Measurements from ENCODE around the gene NOTCH3.
A peak's percentile ranks its signal among the peaks of the same experiment; 100 is the strongest.

NOTCH3 gene

DNA sequence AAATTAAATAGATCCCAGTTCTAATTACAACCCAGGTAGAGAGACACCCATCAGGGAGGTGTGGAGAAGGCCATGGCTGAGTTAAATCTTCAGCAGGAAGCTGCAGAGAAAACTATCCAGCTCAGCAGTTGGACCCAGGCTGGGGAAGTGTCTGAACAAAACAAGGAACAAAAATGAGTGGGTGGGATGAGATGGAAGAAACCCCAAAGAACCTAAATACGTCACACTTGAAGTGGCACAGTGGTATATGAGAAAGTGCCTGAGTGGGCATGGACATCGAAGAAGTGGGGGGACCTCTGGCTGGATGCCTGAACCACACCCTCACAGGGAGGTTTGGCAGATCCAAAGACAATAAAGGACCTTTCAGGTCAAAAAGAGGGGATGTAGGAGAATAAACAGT lies 35.0 kb upstream of the NOTCH3 start:
- no peak for DNase-seq (ENCODE audit: low read depth)

DNA sequence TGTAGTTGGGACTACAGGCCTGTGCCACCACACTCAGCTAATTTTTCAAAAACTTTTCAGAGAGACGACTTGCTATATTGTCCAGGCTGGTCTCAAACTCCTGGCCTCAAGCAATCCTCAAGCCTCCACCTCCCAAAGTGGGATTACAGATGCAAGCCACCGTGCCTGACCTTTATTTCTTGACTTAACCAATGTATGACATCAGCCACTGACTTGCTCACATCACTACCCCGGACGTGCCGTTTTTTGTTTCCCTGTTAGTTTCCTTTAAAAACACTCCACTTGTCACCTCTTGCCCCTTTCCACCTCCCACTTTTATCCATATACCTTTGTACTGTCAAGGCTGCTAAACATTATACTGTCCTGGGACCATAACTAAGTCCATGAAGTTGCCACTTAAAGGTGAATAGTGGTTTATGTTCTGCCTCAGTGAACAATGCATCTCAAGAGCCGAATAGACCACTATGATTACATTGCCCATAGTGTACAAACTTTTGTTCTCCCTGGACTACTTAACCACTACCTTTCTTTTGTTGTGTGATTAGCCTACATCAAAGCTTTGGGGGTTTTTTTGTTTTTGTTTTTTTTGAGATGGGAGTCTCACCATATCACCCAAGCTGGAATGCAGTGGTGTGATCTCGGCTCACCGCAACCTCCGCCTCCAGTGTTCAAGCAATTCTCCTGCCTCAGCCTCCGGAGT lies 33.8 kb upstream of the NOTCH3 start:
- DNase-seq (ENCODE audit: low read depth), result no peak

DNA sequence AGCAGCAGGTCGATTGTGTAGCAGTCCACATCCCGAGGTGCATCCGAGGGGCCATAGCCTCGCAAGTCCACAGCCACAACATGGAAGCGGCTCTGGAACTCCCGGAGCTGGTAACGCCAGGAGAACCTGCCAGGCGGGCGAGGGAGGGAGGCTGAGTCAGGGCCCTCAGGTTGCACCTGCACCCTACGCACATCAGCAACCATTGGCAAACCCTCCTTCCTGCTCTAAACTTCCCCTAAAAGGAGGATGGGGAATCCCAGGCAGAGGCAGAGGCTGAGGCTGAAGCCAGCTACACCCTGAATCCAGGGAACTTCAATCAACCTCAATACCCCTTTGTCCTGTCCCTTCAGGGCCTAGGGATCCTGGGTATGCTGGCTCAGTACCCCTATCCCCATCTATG lies 30.5 kb upstream of the NOTCH3 start:
- no peak for DNase-seq (ENCODE audit: low read depth)

DNA sequence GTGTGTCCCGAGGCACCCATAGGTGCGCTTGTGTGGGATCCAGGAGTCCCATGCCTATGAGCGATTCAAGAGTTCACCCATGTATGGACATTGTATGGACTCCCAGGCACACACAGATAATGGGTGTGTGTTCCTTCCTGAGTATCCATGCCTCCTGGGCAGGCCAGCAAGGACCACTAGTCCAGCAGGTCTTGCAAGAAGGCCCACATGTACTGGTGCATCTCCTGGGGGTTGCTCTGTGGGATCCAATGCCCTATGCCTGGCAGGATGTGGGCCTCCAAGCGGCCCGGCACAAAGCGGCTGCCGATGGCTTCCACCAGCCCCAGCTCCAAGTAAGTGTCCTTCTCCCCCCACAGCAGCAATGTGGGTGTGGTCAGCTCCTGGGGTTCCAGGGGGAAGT lies 26.5 kb upstream of the NOTCH3 start:
- DNase-seq (ENCODE audit: low read depth), result no peak

DNA sequence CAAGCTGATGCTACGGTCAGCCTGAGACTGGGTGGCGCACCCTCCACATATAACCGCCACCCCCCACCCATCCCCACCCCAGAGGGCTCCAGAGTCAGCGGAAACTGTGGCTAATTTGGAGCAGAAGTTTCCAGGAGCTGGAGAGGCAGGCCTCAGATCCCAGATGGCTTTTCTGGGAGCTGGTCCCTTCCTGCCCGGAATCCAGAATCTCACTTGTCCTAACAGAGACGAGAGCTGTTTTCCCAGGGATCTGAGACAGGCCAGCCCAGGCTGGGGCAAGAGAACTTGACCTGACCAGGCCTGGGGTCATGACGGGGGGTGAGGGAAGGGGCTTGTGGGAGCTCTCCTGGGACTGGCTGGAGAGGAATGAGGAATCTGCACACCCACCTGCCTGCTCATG lies 25.0 kb upstream of the NOTCH3 start:
- DNase-seq (ENCODE audit: low read depth), result no peak

DNA sequence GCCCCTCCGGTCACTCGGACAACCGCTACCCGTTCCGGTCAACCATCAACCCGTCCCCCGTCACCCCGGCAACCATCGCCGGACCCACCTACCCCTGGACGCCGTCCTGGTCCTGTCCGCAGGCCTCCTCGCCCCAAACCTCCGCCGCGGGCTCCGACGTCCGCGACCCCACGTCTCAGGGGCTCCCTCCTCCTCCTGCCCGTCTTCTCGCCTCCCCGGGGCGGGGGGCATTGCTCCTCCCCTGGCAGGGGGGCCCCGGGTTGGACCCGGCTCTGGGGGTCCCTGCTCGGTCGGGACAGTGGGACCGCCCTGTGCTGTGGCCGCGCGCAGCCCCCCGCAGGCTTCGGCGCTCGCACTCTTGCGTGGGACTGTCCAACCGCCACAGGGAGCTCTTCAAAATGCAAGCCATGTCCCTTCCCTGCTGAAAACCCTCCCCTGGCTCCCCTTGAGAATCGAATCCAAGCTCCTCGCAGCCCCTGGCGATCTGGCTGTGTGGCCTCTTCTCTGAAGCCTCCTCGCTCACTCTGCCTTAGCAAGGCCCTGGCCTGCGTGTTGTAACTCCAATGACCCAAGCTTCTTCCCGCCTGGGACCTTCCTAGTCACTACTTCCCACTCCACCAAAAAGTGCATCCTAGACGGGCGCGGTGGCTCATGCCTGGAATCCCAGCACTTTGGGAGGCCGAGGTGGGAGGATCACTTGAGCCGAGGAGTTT lies 23.0 kb upstream of the NOTCH3 start:
- DNase-seq (ENCODE audit: low read depth), result no peak

DNA sequence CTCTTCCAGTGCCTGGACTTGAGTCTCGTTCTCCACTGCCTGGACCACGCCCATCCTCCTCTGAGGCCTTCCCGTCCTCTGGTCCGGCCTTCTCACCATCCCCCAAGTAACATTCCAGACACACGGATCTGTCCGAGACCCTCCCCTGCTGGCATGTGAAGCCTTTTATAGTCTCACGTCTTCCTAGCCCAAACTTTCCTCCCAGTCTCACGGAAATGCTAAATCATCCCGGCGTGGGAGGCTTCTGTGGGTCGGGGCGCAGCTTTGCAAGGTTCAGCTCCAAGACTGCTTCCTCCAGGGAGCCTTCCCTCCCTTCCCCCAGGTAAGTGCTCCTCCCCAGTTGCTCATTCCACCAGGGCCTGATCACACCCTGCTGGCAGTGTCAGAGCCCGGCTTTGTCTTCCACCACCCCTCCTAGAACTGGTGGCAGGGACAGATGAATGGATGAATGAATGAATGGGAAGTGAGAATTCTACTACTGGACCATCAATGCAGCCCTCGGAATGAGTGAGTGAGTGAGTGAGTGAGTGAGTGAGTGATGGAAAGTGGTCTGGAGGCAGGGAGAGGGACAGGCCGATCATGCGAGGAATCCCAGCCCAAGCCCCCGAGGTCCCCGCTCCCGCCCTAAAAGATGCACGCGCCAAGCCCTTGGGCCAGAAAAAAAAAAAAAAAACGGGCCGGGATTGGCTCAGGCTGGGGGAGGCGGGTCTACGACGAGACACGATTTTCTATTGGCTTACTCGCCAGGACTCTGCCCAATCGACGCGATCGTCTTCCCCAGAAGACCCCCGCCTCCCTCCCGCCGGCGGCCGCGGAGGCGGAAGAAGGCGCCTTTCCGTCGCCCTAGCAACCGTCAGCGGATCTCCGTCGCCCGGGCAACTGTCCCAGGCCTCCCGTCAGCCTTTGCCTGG lies 22.2 kb upstream of the NOTCH3 start:
- DNase-seq (ENCODE audit: low read depth), result peak; percentile 46

DNA sequence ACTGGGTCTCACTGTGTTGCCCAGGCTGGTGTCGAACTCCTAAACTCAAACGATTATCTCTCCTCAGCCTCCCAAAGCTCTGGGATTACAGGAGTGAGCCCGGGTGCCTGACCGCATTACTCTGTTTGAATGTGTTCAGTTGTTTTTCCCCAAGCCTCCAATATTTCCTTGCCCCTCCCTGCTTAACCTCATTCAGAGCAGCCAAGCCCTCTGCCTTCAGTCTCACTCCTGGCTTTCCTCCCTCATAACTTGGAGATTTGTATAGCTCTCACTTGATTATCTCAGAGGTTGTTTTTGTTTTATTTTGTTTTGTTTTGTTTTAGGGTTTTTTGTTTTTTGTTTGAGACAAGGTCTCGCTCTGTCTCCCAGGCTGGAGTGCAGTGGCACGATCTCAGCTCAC lies 20.0 kb upstream of the NOTCH3 start:
- DNase-seq (ENCODE audit: low read depth), result no peak

DNA sequence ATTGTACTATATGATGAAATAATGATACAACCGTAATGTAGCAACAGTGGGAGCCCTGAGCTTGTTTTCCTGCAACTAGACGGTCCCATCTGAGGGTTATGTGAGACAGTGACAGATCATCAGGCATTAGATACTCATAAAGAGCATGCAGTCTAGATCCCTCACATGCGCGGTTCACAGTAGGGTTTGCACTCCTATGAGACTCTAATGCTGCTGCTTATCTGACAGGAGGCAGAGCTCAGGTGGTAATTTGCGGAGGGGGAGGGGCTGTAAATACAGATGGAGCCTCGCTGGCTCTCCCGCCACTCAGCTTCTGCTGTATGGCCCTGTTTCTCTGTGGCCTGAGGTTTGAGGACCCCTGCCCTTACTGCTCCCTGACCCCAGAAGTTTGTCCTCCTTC lies 17.7 kb upstream of the NOTCH3 start:
- no peak for DNase-seq (ENCODE audit: low read depth)

DNA sequence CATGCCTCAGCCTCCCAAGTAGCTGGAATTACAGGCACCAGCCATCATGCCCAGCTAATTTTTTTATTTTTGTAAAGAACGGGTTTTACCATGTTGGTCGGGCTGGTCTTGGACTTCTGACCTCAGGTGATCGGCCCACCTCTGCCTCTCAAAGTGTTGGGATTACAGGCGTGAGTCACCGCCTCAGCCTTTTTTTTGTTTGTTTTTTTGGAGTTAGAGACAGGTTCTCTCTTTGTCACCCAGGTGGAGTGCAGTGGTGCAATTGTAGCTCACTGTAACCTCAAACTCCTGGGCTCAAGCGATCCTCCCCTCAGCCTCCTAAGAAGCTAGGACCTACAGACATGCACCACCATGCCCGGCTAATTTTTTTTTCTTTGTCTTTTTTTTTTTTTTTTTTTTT lies 15.6 kb upstream of the NOTCH3 start:
- no peak for DNase-seq (ENCODE audit: low read depth)

DNA sequence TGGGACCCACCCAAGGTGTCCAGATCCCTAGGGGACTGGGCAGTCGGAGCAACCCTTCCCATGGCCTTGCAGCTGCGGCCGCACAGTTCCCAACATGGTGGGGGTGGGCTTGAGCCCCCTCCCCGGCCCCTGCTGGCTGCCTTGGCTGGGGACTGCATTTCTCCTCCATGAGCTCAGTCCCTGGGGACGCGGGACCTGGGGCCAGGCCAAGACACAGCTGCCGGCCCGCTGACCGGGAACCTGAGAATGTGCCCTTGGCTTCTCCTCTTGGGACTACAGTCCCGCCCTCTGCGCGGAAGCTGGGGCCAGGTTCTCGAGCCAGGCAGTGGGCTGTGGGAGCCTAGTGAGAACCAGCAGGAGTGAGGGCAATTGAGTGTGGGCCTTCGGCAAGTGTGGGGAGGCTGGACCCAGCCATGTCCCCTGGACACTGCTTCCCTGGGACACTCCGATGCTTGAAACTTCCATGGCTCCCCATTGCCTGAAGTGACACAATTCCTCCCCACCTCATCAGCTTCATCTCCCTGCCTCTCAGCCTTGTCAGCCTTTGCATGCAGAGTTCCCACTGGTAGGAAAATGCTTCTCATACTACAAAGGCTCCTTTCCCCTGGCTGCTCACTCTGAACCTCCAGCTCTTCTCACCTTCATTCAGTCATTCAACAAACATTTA lies 13.1 kb upstream of the NOTCH3 start:
- DNase-seq (ENCODE audit: low read depth), result no peak

DNA sequence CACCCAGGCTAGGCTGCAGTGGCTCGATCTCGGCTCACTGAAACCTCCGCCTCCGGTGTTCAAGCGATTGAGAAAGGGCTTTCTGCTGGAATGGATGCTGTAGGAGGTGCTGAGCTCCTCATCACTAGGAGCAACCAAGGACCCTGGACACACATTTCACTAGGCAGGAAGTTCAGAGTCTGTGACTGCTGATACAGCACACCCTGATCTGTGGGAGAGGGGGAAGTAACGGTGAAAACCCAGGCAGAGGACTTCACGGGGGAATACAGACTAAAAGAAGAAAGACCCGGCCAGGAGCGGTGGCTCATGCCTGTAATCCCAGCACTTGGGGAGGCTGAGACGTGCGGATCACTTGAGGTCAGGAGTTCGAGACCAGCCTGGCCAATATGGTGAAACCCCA lies 11.9 kb upstream of the NOTCH3 start:
- DNase-seq (ENCODE audit: low read depth), result no peak

DNA sequence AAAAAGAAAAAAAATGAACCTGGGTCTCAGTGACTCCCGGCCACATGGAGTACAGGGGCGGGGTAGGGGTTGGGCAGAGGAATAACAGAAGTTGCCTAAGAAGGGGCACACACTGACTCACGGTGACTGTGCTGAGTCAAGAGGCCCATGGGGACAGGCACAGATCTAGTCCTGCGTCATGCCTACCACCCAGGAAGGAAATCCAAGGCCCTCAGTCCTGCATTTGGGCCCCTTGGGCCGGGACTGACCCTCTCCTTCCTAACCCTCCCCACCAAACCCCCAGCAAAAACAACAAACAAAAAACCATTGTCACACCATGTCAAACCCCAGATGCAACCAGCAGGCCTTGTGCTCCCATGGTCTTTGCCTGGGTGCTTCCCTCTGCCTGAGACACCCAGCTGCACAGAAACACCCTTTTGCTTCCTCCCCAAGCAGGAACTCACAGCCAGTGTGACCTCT lies 9.6 kb upstream of the NOTCH3 start:
- no peak for DNase-seq (ENCODE audit: low read depth)

DNA sequence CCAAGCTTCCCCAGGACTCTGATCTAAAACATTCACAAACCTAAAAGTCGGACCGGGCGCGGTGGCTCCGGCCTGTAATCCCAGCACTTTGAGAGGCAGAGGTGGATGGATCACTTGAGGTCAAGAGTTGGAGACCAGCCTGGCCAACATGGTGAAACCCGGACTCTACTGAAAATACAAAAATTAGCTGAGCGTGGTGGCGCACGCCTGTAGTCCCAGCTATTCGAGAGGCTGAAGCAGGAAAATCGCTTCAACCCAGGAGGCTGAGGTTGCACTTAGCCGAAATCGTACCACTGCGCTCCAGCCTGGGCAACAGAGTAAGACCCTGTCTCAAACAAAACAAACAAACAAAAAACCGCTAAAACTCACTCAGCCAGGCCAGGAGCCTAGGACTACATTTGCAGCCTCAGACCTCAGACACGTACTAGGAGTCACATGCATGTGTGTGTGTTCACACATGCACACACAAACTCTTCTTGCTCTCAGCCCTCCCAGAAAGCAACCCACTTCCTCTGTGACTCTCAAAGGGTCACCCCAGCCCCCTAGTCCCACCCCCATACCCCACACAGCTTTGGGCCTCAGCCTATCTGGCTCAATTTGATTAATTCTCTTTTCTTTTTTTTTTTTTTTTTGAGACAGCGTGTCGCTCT lies 704 bp upstream of the NOTCH3 start:
- DNase-seq (ENCODE audit: low read depth), result no peak

DNA sequence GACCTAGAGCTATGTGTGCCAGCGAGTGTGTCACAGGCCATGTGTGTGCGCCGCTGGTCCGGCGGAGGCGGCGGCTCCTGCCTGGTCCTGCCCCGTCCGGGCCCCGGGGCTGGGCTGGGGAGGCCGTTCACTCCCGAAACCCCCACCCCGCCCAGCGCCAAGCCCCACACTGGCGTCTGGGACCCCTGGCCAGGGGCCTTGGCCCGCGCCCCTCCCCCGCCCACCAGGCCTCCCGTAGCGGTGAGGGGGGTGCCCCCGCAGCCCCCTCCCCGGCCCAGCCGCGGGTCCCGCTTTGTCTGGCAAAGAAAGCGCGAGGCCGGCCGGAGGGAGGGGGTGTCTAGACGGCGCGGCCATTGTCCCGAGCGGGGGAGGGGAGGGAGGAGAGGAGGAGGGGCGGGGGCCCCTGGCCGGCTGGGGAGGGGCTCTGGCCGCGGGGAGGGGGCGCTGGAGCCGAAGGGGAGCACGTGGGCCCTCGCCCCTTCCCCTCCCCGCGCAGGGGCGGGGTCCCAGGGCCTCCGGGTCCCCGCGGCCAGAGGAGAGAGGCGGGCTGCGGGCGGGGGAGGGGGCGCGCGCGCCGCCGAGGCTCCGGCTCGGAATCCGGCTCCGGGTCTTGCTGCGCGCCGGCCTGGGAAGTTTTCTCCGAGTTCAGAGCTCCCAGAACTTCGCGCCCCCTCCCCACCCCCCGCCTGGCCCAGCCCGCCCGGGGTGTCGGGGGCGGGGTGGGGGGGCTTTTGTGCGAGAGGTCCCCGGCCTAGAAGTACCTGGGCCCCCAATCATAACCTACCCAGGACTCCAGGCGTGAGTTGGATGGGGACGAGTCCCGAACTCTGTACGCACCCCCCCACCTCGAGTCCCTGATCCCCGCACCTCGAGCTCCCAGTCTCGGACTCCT lies 888 bp downstream of the NOTCH3 start:
- DNase-seq (ENCODE audit: low read depth), result no peak

DNA sequence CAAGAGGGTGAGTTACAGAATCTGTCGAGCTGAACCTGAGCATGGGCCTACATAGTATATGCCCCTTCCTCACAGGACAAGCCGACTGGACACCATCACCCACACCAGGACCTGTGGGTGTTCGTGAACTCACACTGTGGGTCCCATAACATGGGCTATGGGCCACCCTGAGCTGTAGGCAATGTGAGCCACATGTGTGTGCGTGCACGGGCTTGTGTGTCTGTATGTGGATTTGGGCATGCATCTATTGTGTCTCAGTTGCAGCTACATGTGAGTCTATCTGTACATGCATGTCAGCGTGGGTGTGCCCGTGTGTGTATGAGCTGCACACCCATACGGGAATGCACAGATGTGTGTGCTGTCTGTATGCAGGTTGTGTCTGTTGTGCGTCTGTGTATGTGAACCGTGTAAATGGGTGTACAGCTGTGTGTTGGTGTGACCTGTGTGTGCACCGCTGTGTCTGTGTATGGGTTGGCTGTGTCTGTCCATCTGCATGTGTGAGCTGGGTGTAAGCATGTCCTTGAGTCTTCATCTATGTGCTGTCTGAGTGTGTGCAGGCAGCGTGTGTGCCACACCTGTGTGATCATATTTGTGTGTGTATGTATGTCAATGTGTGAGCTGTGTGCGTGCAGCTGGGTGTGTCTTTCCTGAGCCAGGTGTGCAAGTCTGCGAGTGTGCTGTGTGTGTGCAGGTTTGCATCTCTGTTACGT lies 1.7 kb downstream of the NOTCH3 start:
- no peak for DNase-seq (ENCODE audit: low read depth)

DNA sequence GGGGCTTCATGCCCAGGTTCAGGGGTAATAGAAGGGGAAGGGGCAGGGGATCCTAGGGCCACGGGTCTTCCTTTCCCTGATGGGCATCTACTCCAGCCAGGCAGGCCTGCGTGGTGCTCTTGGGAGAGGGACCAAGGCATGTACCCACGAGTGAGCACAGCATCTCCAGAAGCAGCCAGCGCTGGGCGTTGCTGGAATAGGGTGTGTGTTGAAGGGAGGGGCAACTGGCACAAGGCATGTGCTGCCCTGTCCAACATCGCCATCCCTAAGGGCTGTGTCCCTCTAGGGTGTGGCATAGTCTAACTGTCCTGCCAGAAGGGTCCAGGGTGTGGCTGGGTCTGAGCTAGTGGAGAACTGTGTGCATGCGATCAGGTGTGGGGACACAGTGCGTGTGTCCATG lies 2.9 kb downstream of the NOTCH3 start:
- DNase-seq (ENCODE audit: low read depth), result no peak

DNA sequence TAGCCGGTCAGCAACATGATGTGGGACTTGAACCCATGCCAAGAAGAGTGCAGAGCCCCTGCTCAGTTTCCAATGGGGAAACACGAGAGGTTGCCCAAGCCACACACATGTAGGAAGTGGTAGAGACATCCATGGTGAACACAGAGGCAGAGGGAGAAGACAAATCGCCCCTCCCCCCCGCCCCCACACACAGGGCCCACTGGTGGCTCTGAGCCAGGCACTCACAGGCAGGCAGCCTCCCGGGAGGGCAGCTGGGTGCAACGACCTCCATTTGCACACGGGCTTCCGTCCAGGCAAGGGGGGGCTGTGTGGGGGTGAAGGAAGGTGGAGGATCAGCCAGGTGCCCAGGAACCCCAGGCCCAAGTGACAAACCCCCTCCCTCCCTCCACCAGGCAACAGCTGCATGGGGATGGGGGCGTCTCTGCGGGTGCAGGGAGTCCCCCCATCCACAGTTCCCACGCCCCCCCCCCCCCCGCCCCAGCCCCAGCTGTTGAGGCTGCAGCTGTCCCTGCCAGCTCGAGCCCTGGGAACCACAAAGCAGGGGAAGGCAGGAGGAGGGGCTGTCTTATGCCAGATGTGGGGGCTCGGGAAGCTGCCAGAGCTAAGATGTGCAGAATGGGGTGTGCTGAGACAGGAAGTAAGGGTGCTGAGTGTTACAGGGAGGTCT lies 3.4 kb downstream of the NOTCH3 start:
- no peak for DNase-seq (ENCODE audit: low read depth)

DNA sequence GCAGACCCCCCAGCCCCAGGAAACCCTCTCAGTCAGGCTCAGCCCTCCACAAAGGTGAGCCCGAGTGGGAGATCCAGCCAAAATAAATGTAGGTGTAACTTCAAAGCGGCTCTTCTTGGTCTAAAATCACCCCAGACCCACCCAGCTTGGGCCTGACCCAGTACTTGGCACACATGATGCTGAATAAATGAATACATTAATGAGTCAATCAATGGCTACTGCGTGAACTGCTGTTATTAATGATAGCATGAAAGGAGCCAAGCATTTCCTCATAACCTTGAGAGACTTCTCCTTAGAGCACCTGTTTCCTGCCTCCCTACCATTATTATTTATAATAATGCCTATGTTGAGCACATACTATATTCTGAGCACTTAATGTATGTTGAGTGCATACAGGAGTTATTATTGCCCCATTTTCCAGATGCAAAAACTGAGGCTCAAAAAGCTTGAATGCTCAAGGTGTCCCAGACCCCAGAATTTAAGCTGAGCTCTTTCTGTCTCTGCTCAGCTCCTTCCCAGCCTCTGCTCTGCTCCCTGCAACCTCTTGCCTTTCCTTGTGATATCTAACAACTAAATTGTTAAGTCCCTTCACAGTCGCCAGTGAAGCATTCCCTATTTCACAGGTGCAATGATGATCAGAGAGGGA lies 4.3 kb downstream of the NOTCH3 start:
- no peak for DNase-seq (ENCODE audit: low read depth)
